Natural killer cell (primary cell): ENCODE measurements around the gene SERTAD3. TPM values are rescaled to one million over a fixed set of nuclear protein-coding genes. Genes with fewer than 3 reads are reported as not detected.
"Not testable (repeated sequence)": the region's sequence is repeated elsewhere in the genome, so short reads cannot be mapped to it uniquely, and the experiment has no call there.

Experiments
- ATAC-seq, 3 donors: fragments of 150-1000 bp in 2 of 3; fragments of 200-7000 bp in 1 of 3; cut with Tn5 transposase; 1 replicate in 1 of 3; 2 replicates in 2 of 3; pipeline ENCODE4 v1.10.0; 2021; ENCODE audit warnings: mild to moderate bottlenecking in 2 of 3, moderate library complexity in 2 of 3
- DNase-seq, 2 donors: peaks; one replicate each; pipeline versions ENCODE4 v3.0.0 to v3.0.0-alpha.2; 2013 to 2021; ENCODE audit warnings: mixed read lengths in 1 of 2
- H3K27ac ChIP-seq: one replicate; pipeline ENCODE4 v1.5.1; 2013; ENCODE audit warnings: mild to moderate bottlenecking, low read length
- H3K27me3 ChIP-seq: one replicate; pipeline ENCODE4 v1.6.1; 2013; ENCODE audit warnings: low read length; ENCODE audit not compliant: control insufficient read depth, insufficient read depth
- H3K36me3 ChIP-seq: one replicate; pipeline ENCODE4 v1.6.1; 2013; ENCODE audit warnings: low read length; ENCODE audit not compliant: control insufficient read depth, insufficient read depth
- H3K4me1 ChIP-seq: one replicate; pipeline ENCODE4 v1.6.1; 2013; ENCODE audit warnings: low read length; ENCODE audit not compliant: control insufficient read depth, insufficient read depth
- H3K4me3 ChIP-seq: one replicate; pipeline ENCODE4 v1.5.1; 2013; ENCODE audit warnings: low read length
- H3K9me3 ChIP-seq: one replicate; pipeline ENCODE4 v1.6.1; 2013; ENCODE audit warnings: low read length; ENCODE audit not compliant: control insufficient read depth, insufficient read depth
- H3K27ac Mint-ChIP-seq, 2 donors: one replicate each; pipeline ENCODE4 v1.8.0; 2022; ENCODE audit warnings: mild to moderate bottlenecking in 2 of 2, mixed read lengths in 2 of 2, moderate library complexity in 1 of 2
- H3K27me3 Mint-ChIP-seq, 2 donors: one replicate each; pipeline ENCODE4 v1.8.0; 2022; ENCODE audit warnings: low read depth in 2 of 2, mixed read lengths in 2 of 2
- H3K36me3 Mint-ChIP-seq: one replicate; pipeline ENCODE4 v1.8.0; 2022; ENCODE audit warnings: mixed read lengths
- H3K4me1 Mint-ChIP-seq, 2 donors: one replicate each; pipeline ENCODE4 v1.8.0; 2022; ENCODE audit warnings: mixed read lengths in 2 of 2
- H3K4me3 Mint-ChIP-seq: one replicate; pipeline ENCODE4 v1.8.0; 2022; ENCODE audit warnings: mild to moderate bottlenecking, moderate library complexity, mixed read lengths
- H3K9me3 Mint-ChIP-seq, 2 donors: one replicate each; pipeline ENCODE4 v1.8.0; 2022; ENCODE audit warnings: mixed read lengths in 2 of 2
- WGBS: methylation state at CpG from one replicate; pipeline ENCODE4 v1.1.7; 2013; ENCODE audit warnings: missing lambda C conversion rate; ENCODE audit not compliant: insufficient coverage; 5-methylcytosine and 5-hydroxymethylcytosine counted together
- intact Hi-C: fragments of 100-400 bp; cut with micrococcal nuclease; formaldehyde crosslinking; loops from one replicate; pipeline ENCODE4 v1.14.2; 2022
- total RNA-seq, 4 donors: library from RNA; stranded (reverse); fragments of 120-200 nt in 1 of 4; gene quantifications; one replicate each; pipeline versions ENCODE4 v1.2.3 to v1.2.4, GENCODE V29; 2013 to 2022
- TF ChIP-seq, protein P1 (sequence below): fragments of 200-600 bp; IDR thresholded peaks from one replicate; pipeline ENCODE4 v1.8.0; 2022; ENCODE audit warnings: antibody characterized with exemption

The SERTAD3 gene
- total RNA-seq, 3 donors from 2014 or later (not counting 1 experiment from before 2014, with no cell fraction given), result 57.3 to 102 (median 83.3) TPM

DNA sequence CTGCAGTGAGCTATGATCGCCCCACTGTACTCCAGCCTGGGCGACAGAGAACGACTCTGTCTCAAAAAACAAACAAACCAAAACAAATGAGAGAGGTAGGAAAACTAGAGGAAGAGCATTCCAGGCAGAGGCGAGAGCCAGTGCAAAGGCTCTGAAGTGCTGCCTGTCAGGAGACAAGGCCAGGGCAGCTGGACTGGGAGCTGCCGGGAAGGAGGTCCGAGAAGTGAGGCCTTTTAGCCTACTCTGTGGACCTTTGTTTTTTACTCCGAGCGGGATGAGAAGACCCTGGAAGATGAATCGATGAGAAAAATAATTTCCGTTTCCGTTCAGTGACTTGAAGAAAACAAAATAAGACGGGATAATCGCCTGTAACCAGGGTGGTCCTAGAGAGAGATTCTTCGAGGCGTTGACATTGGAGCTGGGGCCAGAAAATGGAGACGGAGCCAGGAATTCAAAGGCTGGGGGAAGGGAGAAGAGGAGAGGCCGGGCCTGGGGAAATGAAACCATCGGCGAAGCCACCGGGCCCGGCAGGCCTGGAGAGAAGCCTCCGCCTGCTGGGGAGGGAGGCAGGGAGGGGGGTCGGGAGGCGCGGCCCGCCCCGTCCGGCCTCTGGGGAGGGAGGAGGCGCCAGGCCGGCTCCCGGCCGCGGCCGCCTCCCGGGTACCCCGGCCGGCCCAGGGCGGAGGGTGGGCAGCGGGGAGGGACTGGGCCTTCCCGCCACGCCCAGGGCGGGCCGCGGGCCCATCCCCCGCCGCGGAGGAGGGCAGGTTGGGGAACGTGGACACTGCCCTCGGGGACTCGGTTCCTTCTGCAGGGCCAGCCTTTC lies 10.5 kb downstream of the SERTAD3 start:
- Mint-ChIP-seq H3K36me3 (no peaks in the 10 kb centered on the region), H3K27ac (peak overlapping the region; percentile 92), H3K9me3 (no peaks in the 10 kb centered on the region), H3K4me3 (peak overlapping the region; percentile 95), H3K4me1 (peaks cover 10 to 12% of the 10 kb centered on the region in 2 donors), H3K27me3 (no peaks in the 10 kb centered on the region)
- no peaks in the 10 kb centered on the region for H3K36me3 ChIP-seq
- DNase-seq (peak; percentile 56 to 72), ATAC-seq (peak; percentile 92 to 94 (median 94))
- intact Hi-C loops, result no loop called here
- peak overlapping the region; percentile 84 for H3K27ac ChIP-seq
- H3K9me3 ChIP-seq, result no peaks in the 10 kb centered on the region
- peaks cover 25% of the 10 kb centered on the region for H3K4me1 ChIP-seq
- TF ChIP-seq, protein P1, sequence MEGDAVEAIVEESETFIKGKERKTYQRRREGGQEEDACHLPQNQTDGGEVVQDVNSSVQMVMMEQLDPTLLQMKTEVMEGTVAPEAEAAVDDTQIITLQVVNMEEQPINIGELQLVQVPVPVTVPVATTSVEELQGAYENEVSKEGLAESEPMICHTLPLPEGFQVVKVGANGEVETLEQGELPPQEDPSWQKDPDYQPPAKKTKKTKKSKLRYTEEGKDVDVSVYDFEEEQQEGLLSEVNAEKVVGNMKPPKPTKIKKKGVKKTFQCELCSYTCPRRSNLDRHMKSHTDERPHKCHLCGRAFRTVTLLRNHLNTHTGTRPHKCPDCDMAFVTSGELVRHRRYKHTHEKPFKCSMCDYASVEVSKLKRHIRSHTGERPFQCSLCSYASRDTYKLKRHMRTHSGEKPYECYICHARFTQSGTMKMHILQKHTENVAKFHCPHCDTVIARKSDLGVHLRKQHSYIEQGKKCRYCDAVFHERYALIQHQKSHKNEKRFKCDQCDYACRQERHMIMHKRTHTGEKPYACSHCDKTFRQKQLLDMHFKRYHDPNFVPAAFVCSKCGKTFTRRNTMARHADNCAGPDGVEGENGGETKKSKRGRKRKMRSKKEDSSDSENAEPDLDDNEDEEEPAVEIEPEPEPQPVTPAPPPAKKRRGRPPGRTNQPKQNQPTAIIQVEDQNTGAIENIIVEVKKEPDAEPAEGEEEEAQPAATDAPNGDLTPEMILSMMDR, result no peak
- H3K27me3 ChIP-seq, result no peaks in the 10 kb centered on the region
- WGBS, result 5% methylated on average over 47 of the region's 50 CpGs
- peak overlapping the region; percentile 38 for H3K4me3 ChIP-seq

DNA sequence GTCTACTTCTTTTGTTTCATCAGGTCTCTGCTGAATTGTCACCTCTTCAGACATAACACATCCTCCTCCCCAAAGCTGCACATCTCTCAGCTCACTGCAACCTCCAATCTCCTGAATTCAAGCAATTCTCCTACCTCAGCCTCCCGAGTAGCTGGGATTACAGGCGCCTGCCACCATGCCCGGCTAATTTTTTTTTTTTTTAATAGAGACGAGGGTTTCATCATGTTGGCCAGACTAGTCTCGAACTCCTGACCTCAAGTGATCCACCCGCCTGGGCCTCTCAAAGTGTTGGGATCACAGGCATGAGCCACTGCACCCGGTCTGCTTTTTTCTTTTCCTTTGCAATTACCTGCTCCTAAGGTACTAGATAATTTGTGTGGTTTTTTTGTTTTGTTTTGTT lies 11.4 kb downstream of the SERTAD3 start:
- DNase-seq, H3K4me3 ChIP-seq, H3K36me3 ChIP-seq, intact Hi-C loops, H3K36me3 Mint-ChIP-seq, H3K9me3 Mint-ChIP-seq, H3K27me3 ChIP-seq, H3K9me3 ChIP-seq, ATAC-seq, H3K27me3 Mint-ChIP-seq: not testable (repeated sequence)
- Mint-ChIP-seq H3K4me1 (peaks cover 10 to 12% of the 10 kb centered on the region in 2 donors), H3K27ac (peak overlapping the region; percentile 92), H3K4me3 (peak overlapping the region; percentile 95)
- 87% methylated on average over 7 of the region's 7 CpGs for WGBS
- peaks cover 25% of the 10 kb centered on the region for H3K4me1 ChIP-seq
- peak overlapping the region; percentile 84 for H3K27ac ChIP-seq

DNA sequence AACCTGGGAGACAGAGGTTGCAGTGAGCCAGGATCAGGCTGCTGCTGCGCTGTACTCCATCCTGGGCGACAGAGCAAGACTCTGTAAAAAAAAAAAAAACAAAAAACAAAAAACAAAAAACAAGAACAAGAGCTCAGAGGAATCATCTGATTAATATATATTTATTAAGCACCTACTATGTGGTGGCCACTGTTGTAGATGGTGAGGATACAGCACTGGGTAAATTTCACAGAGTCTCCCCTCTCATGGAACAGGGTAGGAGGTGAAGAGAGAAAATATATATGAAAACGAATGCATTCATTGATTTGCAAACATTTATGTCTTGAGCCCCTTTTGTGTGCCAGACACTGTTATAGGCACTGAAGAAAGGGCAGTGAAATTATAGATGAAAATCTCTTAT lies 12.4 kb downstream of the SERTAD3 start:
- ATAC-seq, result no peak
- Mint-ChIP-seq H3K9me3 (no peaks in the 10 kb centered on the region), H3K36me3 (no peaks in the 10 kb centered on the region), H3K27me3 (no peaks in the 10 kb centered on the region), H3K4me1 (peaks cover 10 to 12% of the 10 kb centered on the region in 2 donors), H3K27ac (no peak overlapping the region), H3K4me3 (peak overlapping the region; percentile 40)
- no peaks in the 10 kb centered on the region for H3K9me3 ChIP-seq
- H3K27me3 ChIP-seq, result no peaks in the 10 kb centered on the region
- DNase-seq, result no peak
- H3K27ac ChIP-seq, result no peak overlapping the region
- TF ChIP-seq, protein P1, result no peak
- no peak overlapping the region for H3K4me3 ChIP-seq
- no peaks in the 10 kb centered on the region for H3K36me3 ChIP-seq
- H3K4me1 ChIP-seq, result peaks cover 25% of the 10 kb centered on the region
- 58% methylated on average over 1 of the region's 3 CpGs for WGBS
- intact Hi-C loops, result no loop called here

DNA sequence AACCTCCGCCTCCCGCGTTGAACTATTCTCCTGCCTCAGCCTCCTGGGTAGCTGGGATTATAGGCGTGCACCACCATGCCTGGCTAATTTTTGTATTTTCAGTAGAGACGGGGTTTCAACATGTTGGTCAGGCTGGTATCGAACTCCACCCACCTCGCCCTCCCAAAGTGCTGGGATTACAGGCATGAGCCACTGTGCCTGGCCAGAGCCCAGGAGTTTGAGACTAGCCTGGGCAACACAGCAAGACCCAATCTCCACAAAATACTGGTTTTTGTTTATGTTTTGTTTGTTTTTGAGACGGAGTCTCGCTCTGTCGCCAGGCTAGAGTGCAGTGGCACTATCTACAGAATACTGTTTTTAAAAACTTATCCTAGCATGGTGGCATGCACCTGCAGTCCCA lies 13.9 kb downstream of the SERTAD3 start:
- H3K27me3 Mint-ChIP-seq, H3K27me3 ChIP-seq, intact Hi-C loops, H3K4me3 ChIP-seq, H3K9me3 Mint-ChIP-seq, H3K4me3 Mint-ChIP-seq, H3K9me3 ChIP-seq, H3K36me3 ChIP-seq, H3K27ac ChIP-seq, H3K36me3 Mint-ChIP-seq, H3K27ac Mint-ChIP-seq, DNase-seq, ATAC-seq: not testable (repeated sequence)
- 97% methylated on average over 10 of the region's 10 CpGs for WGBS
- H3K4me1 Mint-ChIP-seq, result peaks cover 18 to 19% of the 10 kb centered on the region in 2 donors
- peaks cover 29% of the 10 kb centered on the region for H3K4me1 ChIP-seq

DNA sequence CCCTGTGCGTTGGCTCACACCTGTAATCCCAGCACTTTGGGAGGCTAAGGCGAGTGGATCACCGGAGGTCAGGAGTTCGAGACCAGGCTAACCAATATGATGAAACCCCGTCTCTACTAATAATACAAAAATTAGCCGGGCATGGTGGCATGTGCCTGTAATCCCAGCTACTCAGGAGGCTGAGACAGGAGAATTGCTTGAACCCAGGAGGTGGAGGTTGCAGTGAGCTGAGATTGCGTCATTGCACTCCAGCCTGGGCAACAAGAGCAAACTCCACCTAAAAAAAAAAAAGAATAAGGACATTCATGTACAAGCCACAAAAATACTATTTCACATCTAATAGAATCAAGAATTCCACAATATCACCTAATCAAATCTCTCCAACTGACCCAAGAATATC lies 15.9 kb downstream of the SERTAD3 start:
- intact Hi-C loops, H3K4me3 ChIP-seq, H3K9me3 ChIP-seq, DNase-seq, H3K27me3 Mint-ChIP-seq, H3K36me3 Mint-ChIP-seq, H3K27ac ChIP-seq, H3K27me3 ChIP-seq, ATAC-seq, H3K36me3 ChIP-seq, H3K9me3 Mint-ChIP-seq, H3K27ac Mint-ChIP-seq: not testable (repeated sequence)
- WGBS, result 99% methylated on average over 7 of the region's 7 CpGs
- peaks cover 24% of the 10 kb centered on the region for H3K4me1 ChIP-seq
- peaks cover 24 to 25% of the 10 kb centered on the region in 2 donors for H3K4me1 Mint-ChIP-seq
- peak overlapping the region; percentile 15 for H3K4me3 Mint-ChIP-seq
